IgD-negative memory B cell (primary cell): Measurements from ENCODE around the gene LSM14A. TPM values are rescaled to one million over a fixed set of nuclear protein-coding genes. Genes with fewer than 3 reads are reported as not detected.
"Not testable (repeated sequence)": the region's sequence is repeated elsewhere in the genome, so short reads cannot be mapped to it uniquely, and the experiment has no call there.

ENCODE experiments used
- H3K27ac Mint-ChIP-seq, 3 donors: one replicate each; pipeline ENCODE4 v1.8.0; 2020 to 2022; ENCODE audit warnings: mild to moderate bottlenecking in 3 of 3, mixed read lengths in 3 of 3, moderate library complexity in 1 of 3
- H3K27me3 Mint-ChIP-seq: one replicate; pipeline ENCODE4 v1.8.0; 2021; ENCODE audit warnings: mixed read lengths
- H3K36me3 Mint-ChIP-seq: one replicate; pipeline ENCODE4 v1.8.0; 2020; ENCODE audit warnings: mild to moderate bottlenecking, mixed read lengths
- H3K4me1 Mint-ChIP-seq, 3 donors: one replicate each; pipeline ENCODE4 v1.8.0; 2020 to 2022; ENCODE audit warnings: mixed read lengths in 3 of 3, mild to moderate bottlenecking in 1 of 3
- H3K4me3 Mint-ChIP-seq, 4 donors: one replicate each; pipeline ENCODE4 v1.8.0; 2020 to 2022; ENCODE audit warnings: mild to moderate bottlenecking in 4 of 4, mixed read lengths in 4 of 4, moderate library complexity in 3 of 4
- H3K9me3 Mint-ChIP-seq, 3 donors: one replicate each; pipeline ENCODE4 v1.8.0; 2020 to 2021; ENCODE audit warnings: mixed read lengths in 3 of 3, mild to moderate bottlenecking in 1 of 3
- polyA plus RNA-seq: library from polyadenylated mRNA; unstranded; fragments of 300-500 nt; fragmentation: Illumina TruSeq; gene quantifications from one replicate; pipeline ENCODE4 v1.2.3, GENCODE V29; 2021

Gene LSM14A
- polyA plus RNA-seq, 1 donor from 2014 or later = 154 TPM

DNA sequence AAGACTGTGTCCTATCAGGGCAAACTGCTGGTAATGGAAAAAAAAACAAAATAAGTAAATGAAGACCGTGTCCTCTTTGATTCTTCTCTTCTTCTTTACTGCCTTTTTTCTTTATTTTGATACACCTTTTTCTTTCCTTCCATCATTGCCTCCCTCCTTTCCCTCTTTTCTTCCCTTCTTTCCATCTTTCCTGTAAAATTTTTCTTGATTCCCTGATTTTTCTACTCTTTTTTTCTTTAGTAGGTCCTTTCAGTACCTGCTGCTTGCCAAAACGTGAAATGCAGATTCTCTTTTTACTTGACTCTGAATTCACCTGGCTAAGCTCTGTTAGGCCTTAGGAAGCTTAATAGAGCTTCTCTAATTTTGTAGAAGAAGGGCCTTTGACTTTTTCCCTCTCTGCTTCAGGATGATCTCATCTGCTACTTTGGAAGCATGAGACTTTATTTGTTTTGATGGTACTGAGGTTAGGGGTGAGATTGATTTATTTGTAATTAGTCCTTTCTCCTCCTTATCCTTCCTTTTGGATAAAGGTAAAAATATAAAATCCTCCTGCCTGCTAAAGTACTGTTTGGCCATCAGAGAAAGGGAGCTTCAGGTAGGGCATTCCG, 19.2 kb downstream of the LSM14A start:
- Mint-ChIP-seq H3K27ac (peak overlapping the region; percentile 5 to 58 (median 28)), H3K4me1 (peaks cover 51 to 58% (median 58%) of the 10 kb centered on the region in 3 donors), H3K4me3 (peak overlapping the region; percentile 9 to 82 (median 71)), H3K27me3 (no peaks in the 10 kb centered on the region), H3K36me3 (peaks cover 2% of the 10 kb centered on the region), H3K9me3 (no peaks in the 10 kb centered on the region)

DNA sequence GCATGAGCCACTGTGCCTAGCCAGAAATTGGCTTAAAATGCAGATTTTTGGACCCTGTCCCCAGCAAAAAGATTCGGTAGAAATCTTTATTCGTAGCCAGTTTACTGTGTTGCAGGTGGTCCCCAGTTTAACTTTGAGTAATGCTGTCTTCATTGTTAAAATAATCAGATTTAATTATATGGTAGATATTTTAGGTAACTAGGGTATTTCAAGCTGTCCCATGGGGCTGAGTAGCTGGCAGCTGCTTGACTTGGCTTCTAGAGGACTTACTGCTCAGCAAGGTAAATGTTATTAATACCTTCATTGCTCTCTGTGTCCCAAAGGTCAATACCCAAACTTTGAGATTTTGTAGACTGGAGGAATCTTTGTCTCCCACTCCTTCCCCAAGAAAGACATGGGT, 21.1 kb downstream of the LSM14A start:
- Mint-ChIP-seq H3K27ac (peak overlapping the region in 2 of 3 donors; percentile 22 to 59), H3K36me3 (peaks cover 2% of the 10 kb centered on the region), H3K4me3 (peak overlapping the region in 2 of 4 donors; percentile 67 to 76), H3K27me3 (no peaks in the 10 kb centered on the region), H3K4me1 (peaks cover 39 to 51% (median 47%) of the 10 kb centered on the region in 3 donors), H3K9me3 (no peaks in the 10 kb centered on the region)

DNA sequence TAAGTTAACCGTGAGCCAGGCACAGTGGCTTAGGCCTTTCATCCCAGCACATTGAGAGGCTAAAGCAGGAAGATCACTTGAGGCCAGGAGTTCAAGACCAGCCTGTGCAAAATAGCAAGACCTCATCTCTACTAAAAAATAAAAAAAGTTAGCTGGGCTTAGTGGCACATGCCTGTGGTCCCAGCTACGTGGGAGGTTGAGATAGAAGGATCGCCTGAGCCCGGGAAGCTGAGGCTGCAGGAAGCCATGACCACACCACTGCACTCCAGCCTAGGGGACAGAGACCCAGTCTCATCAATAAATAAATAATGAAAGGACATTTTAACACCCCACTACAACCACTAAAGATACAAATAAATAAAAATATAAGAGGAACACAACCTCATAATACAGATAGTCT, 21.6 kb downstream of the LSM14A start:
- Mint-ChIP-seq H3K4me3 (peak overlapping the region in 2 of 4 donors; percentile 67 to 76), H3K27me3 (no peaks in the 10 kb centered on the region), H3K36me3 (peaks cover 2% of the 10 kb centered on the region), H3K27ac (peak overlapping the region in 2 of 3 donors; percentile 22 to 59), H3K9me3 (no peaks in the 10 kb centered on the region), H3K4me1 (peaks cover 38 to 47% (median 43%) of the 10 kb centered on the region in 3 donors)

DNA sequence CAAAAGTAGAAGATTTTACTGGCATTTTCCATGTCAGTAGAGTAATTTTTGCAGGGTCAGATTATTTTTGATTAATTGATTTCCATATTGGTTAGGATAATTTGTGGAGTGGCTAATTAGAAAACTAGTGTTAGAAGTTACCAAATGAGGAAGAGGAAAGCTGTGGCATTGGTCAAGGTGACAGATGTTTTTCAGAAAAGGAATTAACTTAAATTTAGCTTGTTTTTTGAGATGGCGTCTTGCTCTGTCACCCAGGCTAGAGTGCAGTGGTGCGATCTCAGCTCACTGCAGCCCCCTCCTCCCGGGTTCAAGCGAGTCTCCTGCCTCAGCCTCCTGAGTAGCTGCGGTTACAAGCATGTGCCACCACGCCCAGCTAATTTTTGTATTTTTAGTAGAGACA, 28.8 kb downstream of the LSM14A start:
- Mint-ChIP-seq H3K4me3 (peak overlapping the region in 2 of 4 donors; percentile 70 to 79), H3K27ac (peak overlapping the region in 1 of 3 donors; percentile 80), H3K36me3 (peaks cover 11% of the 10 kb centered on the region)

DNA sequence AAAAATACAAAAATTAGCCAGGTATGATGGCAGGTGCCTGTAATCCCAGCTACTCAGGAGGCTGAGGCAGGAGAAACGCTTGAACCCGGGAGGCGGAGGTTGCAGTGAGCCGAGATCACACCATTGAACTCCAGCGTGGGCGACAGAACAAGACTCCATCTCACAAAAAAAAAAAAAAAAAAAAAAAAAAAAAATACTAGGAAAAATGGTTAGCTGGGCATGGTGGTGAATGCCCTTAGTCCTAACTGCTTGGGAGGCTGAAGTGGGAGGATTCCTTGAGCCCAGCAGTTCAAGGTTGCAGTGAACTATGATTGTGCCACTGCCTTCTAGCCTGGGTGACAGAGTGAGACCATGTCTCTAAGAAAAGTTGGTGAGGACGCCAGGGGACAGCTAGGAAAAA, 33.0 kb downstream of the LSM14A start:
- not testable (repeated sequence) for H3K36me3 Mint-ChIP-seq, H3K4me1 Mint-ChIP-seq, H3K4me3 Mint-ChIP-seq, H3K27ac Mint-ChIP-seq, H3K9me3 Mint-ChIP-seq, H3K27me3 Mint-ChIP-seq

More for the DNA sequence above, 28.8 kb downstream of the LSM14A start:
- H3K27me3 Mint-ChIP-seq = no peaks in the 10 kb centered on the region
- no peaks in the 10 kb centered on the region for H3K9me3 Mint-ChIP-seq
- H3K4me1 Mint-ChIP-seq = peaks cover 9 to 14% (median 14%) of the 10 kb centered on the region in 3 donors

DNA sequence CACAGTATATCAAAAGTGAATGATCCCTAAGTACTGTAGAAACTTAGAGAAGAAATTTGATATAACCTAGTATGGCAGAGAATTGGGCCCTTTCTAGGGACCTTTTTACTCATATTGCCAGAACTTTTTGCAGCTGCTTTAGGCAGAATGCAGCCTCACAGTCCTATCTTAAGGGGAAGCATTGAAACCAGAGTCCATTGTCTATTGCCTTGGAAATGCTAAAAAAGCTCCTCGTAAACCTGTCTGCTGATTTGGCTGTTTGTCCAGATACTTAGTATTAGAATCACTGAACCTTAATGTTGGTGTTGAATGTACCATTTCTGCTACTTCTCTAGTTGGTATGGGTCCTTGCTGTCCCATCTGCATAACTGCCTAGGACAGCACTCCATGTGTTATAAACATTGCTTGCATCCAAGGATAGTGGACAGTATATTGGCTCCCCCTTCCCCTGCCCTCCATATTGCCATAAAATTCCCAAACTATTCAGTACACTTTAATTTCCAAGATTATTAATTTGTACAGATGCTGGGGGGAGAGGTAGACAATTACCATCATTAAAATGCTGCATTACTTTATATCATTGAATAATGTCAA, 36.1 kb downstream of the LSM14A start:
- H3K27me3 Mint-ChIP-seq = no peaks in the 10 kb centered on the region
- H3K4me1 Mint-ChIP-seq = peaks cover 0 to 1% (median 0%) of the 10 kb centered on the region in 3 donors
- no peak overlapping the region for H3K4me3 Mint-ChIP-seq
- peak overlapping the region in 1 of 3 donors; percentile 94 for H3K27ac Mint-ChIP-seq
- no peaks in the 10 kb centered on the region for H3K9me3 Mint-ChIP-seq
- H3K36me3 Mint-ChIP-seq = peaks cover 4% of the 10 kb centered on the region

DNA sequence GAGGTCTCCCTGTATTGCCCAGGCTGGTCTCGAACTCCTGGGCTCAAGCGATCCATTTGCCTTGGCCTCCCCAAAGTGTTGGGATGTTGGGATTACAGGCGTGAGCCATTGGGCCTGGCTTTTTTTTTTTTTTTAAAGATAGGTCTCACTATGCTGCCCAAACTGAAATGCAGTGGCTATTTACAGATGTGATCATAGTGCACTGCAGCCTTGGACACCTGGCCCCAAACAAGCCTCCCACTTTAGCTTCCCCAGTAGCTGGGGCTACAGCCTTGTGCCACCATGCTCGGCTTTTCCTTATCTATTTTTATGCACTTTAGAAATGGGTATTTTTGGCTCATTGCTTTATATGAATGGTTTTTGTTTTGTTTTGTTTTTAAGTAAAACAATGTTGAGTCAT, 37.4 kb downstream of the LSM14A start:
- H3K27ac Mint-ChIP-seq = no peak overlapping the region
- H3K4me3 Mint-ChIP-seq = no peak overlapping the region
- peaks cover 0 to 1% (median 0%) of the 10 kb centered on the region in 3 donors for H3K4me1 Mint-ChIP-seq
- H3K9me3 Mint-ChIP-seq = no peaks in the 10 kb centered on the region
- H3K36me3 Mint-ChIP-seq = peaks cover 2% of the 10 kb centered on the region
- no peaks in the 10 kb centered on the region for H3K27me3 Mint-ChIP-seq

DNA sequence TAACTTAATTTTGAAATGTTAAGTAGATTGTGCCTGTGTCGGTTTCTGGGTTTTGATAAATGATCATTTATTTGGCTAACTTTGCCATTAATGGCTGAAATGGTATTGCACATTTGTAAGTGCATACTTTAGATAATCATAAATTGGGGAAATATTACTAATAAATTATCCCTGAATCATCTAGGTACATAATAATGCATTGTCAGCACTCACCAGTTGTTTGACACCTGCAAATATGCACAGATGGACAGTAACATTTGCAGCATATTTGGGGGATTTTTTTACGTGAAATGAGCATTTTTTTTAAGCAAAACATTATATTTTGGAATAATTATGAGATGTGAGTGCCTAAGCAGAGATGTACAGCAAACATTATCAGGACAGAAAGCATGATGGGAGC, 41.0 kb downstream of the LSM14A start:
- no peaks in the 10 kb centered on the region for H3K9me3 Mint-ChIP-seq
- H3K4me1 Mint-ChIP-seq = peaks cover under 1 to 8% (median 6%) of the 10 kb centered on the region in 3 donors
- no peaks in the 10 kb centered on the region for H3K27me3 Mint-ChIP-seq
- H3K36me3 Mint-ChIP-seq = no peaks in the 10 kb centered on the region
- H3K27ac Mint-ChIP-seq = no peak overlapping the region
- no peak overlapping the region for H3K4me3 Mint-ChIP-seq

DNA sequence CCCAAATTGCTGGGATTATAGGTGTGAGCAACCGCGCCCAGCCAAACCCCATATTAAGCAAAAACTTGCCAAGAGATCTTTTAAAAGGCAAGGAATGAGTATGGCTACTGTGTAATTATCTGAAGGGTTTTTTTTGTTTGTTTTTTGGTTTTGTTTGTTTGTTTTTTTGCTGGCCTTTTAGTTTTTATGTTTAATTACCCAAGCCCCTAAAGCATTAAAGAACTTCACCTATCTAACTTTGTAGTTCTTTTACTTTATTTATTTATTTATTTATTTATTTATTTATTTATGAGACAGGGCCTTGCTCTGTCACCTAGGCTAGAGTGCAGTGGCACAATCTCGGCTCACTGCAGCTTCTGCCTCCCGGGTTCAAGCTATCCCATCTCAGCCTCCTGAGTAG, 41.7 kb downstream of the LSM14A start:
- no peak overlapping the region for H3K4me3 Mint-ChIP-seq
- H3K9me3 Mint-ChIP-seq = no peaks in the 10 kb centered on the region
- H3K27ac Mint-ChIP-seq = no peak overlapping the region
- peaks cover 5 to 12% (median 11%) of the 10 kb centered on the region in 3 donors for H3K4me1 Mint-ChIP-seq
- no peaks in the 10 kb centered on the region for H3K27me3 Mint-ChIP-seq
- peaks cover 2% of the 10 kb centered on the region for H3K36me3 Mint-ChIP-seq

DNA sequence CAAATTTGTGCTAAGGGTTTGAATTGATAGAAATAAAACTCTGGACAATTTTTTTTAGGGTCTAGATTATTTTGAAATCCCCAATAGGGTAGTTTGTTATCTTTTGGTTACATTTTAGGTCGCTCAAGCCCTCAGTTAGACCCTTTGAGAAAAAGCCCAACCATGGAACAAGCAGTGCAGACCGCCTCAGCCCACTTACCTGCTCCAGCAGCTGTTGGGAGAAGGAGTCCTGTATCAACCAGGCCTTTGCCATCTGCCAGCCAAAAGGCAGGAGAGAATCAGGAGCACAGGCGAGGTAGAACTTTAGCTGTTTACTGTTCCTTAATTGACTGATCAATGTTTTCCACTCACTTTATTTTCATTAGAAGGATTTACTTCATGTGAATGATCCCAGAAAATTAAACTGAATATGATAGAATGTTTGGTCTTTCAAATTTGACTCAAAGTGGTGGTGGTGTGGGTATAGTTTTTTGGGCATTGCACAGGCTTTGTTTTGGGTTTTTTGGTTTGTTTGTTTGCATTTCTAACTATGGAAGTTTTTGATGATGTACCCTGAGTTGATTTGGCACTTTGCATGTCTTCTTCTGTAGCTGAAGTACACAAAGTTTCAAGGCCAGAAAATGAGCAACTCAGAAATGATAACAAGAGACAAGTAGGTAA, 42.8 kb downstream of the LSM14A start:
- Mint-ChIP-seq H3K9me3 (no peaks in the 10 kb centered on the region), H3K27ac (no peak overlapping the region), H3K27me3 (no peaks in the 10 kb centered on the region), H3K36me3 (peaks cover 2% of the 10 kb centered on the region), H3K4me1 (peaks cover 5 to 14% (median 11%) of the 10 kb centered on the region in 3 donors), H3K4me3 (no peak overlapping the region)

DNA sequence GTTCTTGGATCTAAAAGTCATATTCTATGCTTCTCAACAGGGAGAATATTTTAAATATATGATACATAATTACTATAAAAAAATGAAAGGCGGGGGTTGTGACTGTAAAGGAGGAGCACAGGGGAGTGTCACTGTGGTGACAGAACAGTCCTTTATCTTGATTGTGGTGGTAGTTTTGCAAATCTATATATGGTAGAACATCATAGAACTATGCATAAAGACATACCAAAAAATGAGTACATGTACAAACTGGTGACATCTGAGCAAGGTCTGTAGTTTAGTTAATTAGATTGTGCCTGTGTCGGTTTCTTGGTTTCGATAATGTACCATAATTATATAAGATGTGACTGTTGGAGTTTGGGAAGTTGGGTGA, 43.3 kb downstream of the LSM14A start:
- Mint-ChIP-seq H3K27me3 (no peaks in the 10 kb centered on the region), H3K4me1 (peaks cover 10 to 17% (median 11%) of the 10 kb centered on the region in 3 donors), H3K4me3 (peak overlapping the region in 1 of 4 donors; percentile 37), H3K27ac (no peak overlapping the region), H3K9me3 (no peaks in the 10 kb centered on the region), H3K36me3 (peaks cover 2% of the 10 kb centered on the region)

DNA sequence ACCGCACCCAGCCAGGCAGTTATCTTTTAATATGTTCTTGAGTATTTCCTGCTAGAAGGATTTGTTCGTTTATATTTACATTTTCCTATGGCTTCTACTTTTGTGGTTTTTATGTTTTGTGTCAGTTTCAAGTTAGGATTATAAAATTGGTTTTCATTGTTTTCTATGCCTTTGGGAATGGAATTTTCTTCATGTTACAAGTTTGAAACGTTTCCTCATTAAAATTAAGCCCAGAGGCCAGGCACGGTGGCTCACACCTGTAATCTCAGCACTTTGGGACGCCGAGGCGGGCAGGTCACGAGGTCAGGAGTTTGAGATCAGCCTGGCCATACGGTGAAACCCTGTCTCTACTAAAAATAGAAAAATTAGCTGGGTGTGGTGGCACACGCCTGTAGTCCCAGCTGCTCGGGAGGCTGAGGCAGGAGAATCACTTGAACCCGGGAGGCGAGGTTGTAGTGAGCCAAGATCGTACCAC, 44.5 kb downstream of the LSM14A start:
- not testable (repeated sequence) for H3K4me3 Mint-ChIP-seq, H3K9me3 Mint-ChIP-seq, H3K27me3 Mint-ChIP-seq, H3K36me3 Mint-ChIP-seq
- Mint-ChIP-seq H3K4me1 (peaks cover 11 to 18% (median 11%) of the 10 kb centered on the region in 3 donors), H3K27ac (peak overlapping the region in 1 of 3 donors; percentile 57)

DNA sequence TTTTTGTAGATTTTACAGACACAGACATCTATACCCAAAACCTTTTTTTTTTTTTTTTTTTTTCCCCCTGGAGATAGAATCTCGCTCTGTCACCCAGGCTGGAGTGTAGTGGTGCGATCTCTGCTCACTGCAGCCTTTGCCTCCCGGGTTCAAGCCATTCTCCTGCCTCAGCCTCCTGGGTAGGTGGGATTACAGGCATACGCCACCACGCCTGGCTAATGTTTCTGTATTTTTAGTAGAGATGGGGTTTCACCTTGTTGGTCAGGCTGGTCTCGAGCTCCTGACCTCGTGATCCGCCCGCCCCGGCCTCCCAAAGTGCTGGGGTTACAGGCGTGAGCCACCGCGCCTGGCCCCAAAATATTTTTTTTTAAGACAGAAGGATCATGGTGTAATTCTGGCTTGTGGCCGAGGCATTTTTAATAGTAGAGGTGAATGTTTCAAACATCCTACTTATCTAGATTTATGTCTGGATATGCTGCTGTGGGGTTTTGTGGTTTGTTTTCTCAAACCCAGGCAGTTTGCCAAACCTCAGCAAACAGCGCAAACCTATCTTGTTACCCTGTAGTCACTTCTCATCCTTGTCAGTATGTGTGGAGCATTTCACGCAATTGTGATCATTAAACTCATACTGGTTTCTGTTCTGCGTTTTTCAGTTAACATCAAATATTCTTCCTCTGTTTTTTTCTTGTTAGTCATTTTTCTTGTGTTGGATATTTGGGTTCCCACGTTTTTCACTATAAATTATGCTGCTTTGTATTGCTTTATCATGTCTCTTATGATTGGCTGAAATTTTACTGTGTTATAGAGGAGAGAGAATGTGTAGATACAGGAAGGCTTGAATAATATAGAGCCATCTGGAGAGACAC, 45.9 kb downstream of the LSM14A start:
- H3K27me3 Mint-ChIP-seq = no peaks in the 10 kb centered on the region
- peak overlapping the region in 3 of 4 donors; percentile 23 to 87 (median 41) for H3K4me3 Mint-ChIP-seq
- peak overlapping the region; percentile 17 to 71 (median 62) for H3K27ac Mint-ChIP-seq
- H3K9me3 Mint-ChIP-seq = no peaks in the 10 kb centered on the region
- H3K4me1 Mint-ChIP-seq = peaks cover 11 to 18% (median 11%) of the 10 kb centered on the region in 3 donors
- H3K36me3 Mint-ChIP-seq = peaks cover 9% of the 10 kb centered on the region

DNA sequence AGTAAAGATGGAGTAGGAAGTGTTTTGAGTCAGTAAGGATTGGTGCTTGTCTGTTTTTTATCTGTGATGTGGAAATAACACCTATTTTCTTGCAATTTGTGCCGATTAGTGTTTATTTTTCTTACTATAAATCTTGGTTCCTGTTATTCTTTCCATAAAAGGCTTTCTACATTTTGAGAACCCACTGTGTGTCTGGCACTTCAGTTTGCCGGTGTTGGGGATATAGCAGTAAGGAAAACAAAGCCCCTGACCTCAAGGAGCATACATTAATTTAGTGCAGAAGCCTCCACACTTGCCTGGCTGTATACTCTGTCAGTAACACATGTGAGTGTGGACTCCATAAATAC, 46.5 kb downstream of the LSM14A start:
- H3K4me1 Mint-ChIP-seq = peaks cover 10 to 18% (median 11%) of the 10 kb centered on the region in 3 donors
- H3K27me3 Mint-ChIP-seq = no peaks in the 10 kb centered on the region
- peaks cover 9% of the 10 kb centered on the region for H3K36me3 Mint-ChIP-seq
- peak overlapping the region in 1 of 4 donors; percentile 87 for H3K4me3 Mint-ChIP-seq
- no peaks in the 10 kb centered on the region for H3K9me3 Mint-ChIP-seq
- peak overlapping the region; percentile 7 to 20 (median 17) for H3K27ac Mint-ChIP-seq
